ENCODE results near the gene ARHGEF28.

- TF ChIP-seq POLR2AphosphoS5 (IDR thresholded peaks at IDR 0.05; ENCODE audit: low read depth, low read length) (no peak), POLR2A (IDR thresholded peaks at IDR 0.05; ENCODE audit: low read depth, low read length) (no peak), TAF1 (IDR thresholded peaks at IDR 0.05; ENCODE audit: borderline replicate concordance, low read depth, low read length) (no peak)
Observed at GRCh38 chr5:73642344-73642743, 16.3 kb downstream of the ARHGEF28 start.
